WERI-Rb-1 (cell line): ENCODE measurements around the gene GPR108.
"Not testable (repeated sequence)": the region's sequence is repeated elsewhere in the genome, so short reads cannot be mapped to it uniquely, and the experiment has no call there.

Experiments used
- DNase-seq: peaks from one replicate; pipeline ENCODE4 v3.0.0-alpha.2; 2020
- H3K27ac ChIP-seq: fragments of 250-450 bp; sonication (Bioruptor Pico); 2 replicates; pipeline ENCODE4 v1.5.1; 2020; ENCODE audit warnings: mild to moderate bottlenecking, moderate library complexity
- H3K27me3 ChIP-seq: fragments of 250-450 bp; sonication (Bioruptor Pico); 2 replicates; pipeline ENCODE4 v1.5.1; 2021; ENCODE audit warnings: mild to moderate bottlenecking, low read depth, moderate library complexity; ENCODE audit not compliant: insufficient read depth, severe bottlenecking
- H3K36me3 ChIP-seq: fragments of 250-450 bp; sonication (Bioruptor Pico); 2 replicates; pipeline ENCODE4 v1.5.1; 2020; ENCODE audit warnings: mild to moderate bottlenecking, moderate library complexity
- H3K4me3 ChIP-seq: 2 replicates; pipeline ENCODE4 v1.5.1; 2011; ENCODE audit warnings: low read depth, mild to moderate bottlenecking, control low read depth, low read length
- H3K9me3 ChIP-seq: fragments of 250-450 bp; sonication (Bioruptor Pico); 2 replicates; pipeline ENCODE4 v1.5.1; 2021; ENCODE audit warnings: mild to moderate bottlenecking, moderate library complexity; ENCODE audit not compliant: severe bottlenecking
- TF ChIP-seq, protein P1 (sequence below): IDR thresholded peaks from 2 replicates; pipeline ENCODE4 v1.5.1; 2011; ENCODE audit warnings: low read depth, mild to moderate bottlenecking, control low read depth, inconsistent platforms, low read length

GPR108 gene

DNA sequence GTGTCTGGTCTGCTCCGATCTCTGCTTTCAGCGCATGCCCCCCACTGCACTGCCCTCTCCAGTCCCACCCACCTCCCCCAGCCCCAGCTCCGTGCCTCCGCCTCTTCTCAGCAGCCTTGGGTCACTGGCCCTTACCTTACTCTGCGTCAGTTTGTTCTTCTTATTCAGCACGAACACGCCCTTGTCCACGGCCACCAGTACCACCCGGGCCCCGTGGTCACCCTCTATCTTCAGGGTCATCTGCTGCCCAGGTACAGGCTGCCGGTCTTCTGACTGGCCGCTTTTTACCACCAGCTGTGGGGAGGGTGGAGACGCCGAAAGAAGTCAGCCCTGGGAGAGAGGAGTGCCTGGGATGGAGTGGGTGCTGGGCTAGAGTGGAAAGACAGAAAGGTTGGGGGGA is 27.8 kb downstream of the GPR108 start:
- DNase-seq = no peak
- Histone ChIP-seq H3K9me3 (no peaks in the 10 kb centered on the region), H3K4me3 (no peak overlapping the region), H3K27me3 (peaks cover 43% of the 10 kb centered on the region), H3K27ac (no peak overlapping the region), H3K36me3 (no peaks in the 10 kb centered on the region)
- TF ChIP-seq, protein P1, sequence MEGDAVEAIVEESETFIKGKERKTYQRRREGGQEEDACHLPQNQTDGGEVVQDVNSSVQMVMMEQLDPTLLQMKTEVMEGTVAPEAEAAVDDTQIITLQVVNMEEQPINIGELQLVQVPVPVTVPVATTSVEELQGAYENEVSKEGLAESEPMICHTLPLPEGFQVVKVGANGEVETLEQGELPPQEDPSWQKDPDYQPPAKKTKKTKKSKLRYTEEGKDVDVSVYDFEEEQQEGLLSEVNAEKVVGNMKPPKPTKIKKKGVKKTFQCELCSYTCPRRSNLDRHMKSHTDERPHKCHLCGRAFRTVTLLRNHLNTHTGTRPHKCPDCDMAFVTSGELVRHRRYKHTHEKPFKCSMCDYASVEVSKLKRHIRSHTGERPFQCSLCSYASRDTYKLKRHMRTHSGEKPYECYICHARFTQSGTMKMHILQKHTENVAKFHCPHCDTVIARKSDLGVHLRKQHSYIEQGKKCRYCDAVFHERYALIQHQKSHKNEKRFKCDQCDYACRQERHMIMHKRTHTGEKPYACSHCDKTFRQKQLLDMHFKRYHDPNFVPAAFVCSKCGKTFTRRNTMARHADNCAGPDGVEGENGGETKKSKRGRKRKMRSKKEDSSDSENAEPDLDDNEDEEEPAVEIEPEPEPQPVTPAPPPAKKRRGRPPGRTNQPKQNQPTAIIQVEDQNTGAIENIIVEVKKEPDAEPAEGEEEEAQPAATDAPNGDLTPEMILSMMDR = no peak

DNA sequence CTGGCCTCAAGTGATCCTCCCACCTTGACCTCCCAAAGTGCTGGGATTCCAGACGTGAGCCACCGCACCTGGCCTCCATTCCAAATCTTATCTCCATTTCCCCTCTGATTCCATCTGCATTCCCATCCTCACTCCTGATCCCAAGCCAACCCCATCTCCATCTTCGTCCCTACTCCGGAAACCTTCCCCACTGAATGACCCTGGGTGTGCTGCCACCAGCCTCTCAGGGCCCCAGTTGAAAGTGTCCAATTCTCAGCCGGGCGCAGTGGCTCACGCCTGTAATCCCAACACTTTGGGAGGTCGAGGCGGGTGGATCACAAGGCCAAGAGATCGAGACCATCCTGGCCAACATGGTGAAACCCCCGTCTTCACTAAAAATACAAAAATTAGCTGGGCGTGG is 28.5 kb downstream of the GPR108 start:
- H3K27ac ChIP-seq, H3K4me3 ChIP-seq, H3K9me3 ChIP-seq, DNase-seq, H3K36me3 ChIP-seq: not testable (repeated sequence)
- H3K27me3 ChIP-seq = peaks cover 47% of the 10 kb centered on the region

DNA sequence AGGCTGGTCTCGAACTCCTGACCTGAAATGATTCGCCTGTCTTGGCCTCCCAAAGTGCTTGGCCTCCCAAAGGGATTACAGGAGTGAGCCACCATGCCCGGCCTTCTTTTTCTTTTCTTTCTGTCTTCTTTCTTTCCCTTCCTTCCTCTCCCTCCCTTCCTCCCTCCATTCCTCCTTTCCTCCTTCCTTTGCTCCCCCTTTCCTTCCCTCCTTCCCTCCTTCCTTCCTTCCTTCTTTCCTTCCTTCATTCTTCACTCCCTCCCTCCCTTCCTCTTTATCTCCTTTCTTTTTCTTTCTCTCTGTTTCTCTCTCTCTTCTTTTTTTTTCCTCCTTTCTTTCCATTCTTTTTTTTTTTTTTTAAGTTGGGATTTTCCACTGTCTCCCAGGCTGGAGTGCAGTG is 29.0 kb downstream of the GPR108 start:
- TF ChIP-seq, protein P1 = no peak

DNA sequence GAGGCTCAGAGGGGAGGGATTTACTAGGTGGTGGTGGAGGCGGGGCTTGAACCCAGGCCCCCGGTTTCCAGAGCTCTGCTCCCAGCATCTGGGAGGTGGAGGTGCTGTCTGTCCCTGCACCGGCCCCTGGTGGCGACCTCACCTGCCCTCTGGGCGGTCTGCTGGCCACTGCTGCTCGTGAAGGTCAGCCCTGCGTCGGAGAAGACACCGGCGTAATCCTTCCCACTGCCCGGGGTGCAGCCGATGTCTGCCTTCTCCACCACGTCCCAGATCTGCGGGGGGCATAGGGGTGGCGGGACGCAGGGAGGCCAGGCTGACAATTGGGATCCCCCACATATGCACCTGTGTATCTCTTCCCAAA is 29.7 kb downstream of the GPR108 start:
- TF ChIP-seq, protein P1 = 0 out of 2 replicates have a peak, but pooled peaks have one; percentile 13
- no peak for DNase-seq
- no peak overlapping the region for H3K27ac ChIP-seq
- no peak overlapping the region for H3K4me3 ChIP-seq
- H3K9me3 ChIP-seq = no peaks in the 10 kb centered on the region
- H3K36me3 ChIP-seq = no peaks in the 10 kb centered on the region
- peaks cover 54% of the 10 kb centered on the region for H3K27me3 ChIP-seq

More for the DNA sequence above, 29.0 kb downstream of the GPR108 start:
- Histone ChIP-seq H3K27me3 (peaks cover 53% of the 10 kb centered on the region), H3K36me3 (no peaks in the 10 kb centered on the region), H3K27ac (no peak overlapping the region), H3K9me3 (no peaks in the 10 kb centered on the region), H3K4me3 (no peak overlapping the region)
- no peak for DNase-seq

DNA sequence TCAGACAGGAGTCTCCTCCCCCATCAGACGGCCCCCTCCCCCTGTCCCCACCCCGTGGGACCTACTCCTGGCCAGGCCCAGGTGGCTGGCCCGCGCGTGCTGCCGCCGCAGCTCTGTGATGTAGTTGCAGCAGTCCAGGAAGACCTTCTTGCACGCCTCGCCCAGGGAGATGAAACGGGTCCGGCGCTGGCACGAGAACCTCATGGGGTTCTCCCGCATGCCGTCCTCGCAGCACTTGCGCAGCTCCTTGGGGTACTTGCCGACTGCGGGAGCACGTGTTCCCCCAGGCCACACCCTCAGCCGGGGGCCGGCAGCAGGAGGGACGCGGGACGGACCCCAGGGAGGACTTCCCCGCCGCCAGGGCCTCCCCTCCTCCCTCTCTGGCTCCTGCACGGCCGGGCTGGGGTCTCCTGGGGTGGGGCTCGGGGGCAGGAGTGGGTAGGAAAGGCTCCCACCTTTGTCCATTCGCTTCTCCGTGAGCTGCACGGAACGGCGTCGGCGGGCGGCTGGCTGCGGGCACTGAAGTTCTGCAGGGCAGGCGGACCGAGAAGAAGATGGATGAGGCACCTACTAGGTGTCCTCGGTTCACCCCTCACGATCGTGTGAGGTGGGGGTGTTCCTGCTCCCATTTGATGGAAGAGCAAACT is 30.2 kb downstream of the GPR108 start:
- Histone ChIP-seq H3K27ac (no peak overlapping the region), H3K9me3 (no peaks in the 10 kb centered on the region), H3K4me3 (no peak overlapping the region), H3K27me3 (peaks cover 59% of the 10 kb centered on the region), H3K36me3 (no peaks in the 10 kb centered on the region)
- TF ChIP-seq, protein P1 = no peak
- DNase-seq = no peak

DNA sequence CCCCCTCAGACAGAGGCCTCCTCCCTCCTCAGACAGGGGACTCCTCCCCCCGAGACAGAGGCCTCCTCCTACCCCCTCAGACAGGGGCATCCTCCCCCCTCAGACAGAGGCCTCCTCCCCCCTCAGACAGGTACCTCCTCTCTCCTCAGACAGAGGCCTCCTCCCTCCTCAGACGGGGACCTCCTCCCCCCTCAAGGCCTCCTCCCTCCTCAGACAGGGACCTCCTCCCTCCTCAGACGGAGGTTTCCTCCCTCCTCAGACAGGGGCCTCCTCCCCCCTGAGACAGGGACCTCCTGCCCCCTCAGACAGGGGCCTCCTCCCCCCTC is 30.8 kb downstream of the GPR108 start:
- Histone ChIP-seq H3K4me3 (no peak overlapping the region), H3K27me3 (peaks cover 61% of the 10 kb centered on the region), H3K9me3 (no peaks in the 10 kb centered on the region), H3K36me3 (no peaks in the 10 kb centered on the region), H3K27ac (no peak overlapping the region)
- TF ChIP-seq, protein P1 = no peak
- no peak for DNase-seq
